Muscle of back (tissue), 11 donors: Measurements from ENCODE around the gene SDCBP2. TPM values are rescaled to one million over a fixed set of nuclear protein-coding genes. Genes with fewer than 3 reads are reported as not detected.
"Not testable (repeated sequence)": the region's sequence is repeated elsewhere in the genome, so short reads cannot be mapped to it uniquely, and the experiment has no call there.

ENCODE experiments used
- DNase-seq, 3 donors: peaks; one replicate each; pipeline versions ENCODE4 v3.0.0 to v3.0.0-alpha.2; 2013
- polyA plus RNA-seq, 10 donors: library from polyadenylated mRNA; unstranded; fragments of 120-200 nt; gene quantifications; one replicate each; pipeline ENCODE4 v1.2.1, GENCODE V29; 2013; ENCODE audit not compliant: insufficient read length in 10 of 10

The SDCBP2 gene
- polyA plus RNA-seq, 10 donors: 0.83 to 2.7 (median 1.8) TPM

DNA sequence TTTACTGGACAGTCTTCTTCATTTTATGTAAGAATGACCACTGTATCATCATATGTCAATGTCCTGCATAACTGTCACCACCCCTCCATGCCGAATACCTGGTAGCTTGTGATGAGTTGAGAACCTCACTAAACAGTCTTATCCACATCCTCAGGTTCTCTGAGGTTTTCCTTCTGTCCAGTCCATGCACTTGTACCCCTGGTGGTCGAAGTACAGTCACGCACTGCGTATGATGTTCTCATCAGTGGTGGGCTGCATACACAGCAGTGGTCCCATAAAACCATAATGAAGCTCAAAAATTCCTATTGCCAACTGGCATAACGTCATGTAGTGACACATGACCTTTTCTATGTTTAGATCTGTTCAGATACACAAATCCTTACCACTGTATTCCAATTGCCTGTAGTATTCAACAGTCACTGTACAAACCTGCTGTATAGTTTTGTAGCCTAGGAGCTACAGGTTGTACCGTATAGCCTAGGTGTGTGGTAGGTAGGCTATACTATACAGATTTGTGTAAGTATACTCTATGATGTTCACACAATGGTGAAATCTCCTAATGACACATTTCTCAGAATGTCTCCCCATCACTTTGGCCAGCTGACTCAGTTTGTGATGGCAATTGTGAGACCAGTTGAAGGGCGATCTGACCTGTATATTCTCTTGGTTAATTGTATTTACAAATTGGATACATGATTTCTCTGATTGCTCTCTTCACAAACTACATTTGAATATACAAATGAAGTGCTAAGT lies 31.3 kb upstream of the SDCBP2 start:
- DNase-seq: no peak

DNA sequence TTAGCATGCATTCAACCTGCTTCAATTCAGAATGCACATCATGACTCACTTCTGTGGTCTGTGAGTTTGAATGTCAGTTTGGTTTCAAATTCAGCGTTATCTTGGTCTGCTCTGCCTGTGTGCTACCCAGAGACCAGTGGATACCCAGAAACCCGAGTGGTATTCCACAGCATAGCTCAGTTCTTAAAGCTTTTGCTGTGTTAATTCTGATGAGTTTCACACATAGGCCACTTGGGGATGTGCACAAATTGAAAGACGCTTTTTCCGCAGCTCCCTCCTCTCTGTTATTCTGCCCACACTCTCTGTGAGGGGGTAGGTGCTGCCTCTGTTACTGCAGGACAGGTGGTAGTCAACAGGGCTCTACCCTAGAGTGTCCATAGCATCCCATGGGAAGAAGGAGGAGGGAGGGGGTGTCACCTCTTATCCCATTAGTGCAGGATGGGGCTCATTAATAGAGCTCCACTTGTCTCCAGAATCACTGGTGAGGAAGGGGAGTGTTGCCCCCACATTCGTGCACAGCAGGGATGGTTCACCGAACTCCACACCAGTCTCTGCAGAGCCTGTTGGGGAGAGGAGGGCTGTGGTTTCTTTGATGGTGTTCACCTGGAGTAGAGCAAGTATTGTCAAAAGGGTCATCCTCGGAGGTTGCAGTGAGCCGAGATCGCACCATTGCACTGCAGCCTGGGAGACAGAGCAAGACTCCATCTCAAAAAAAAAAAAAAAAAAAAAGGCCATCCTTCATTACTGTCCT lies 29.2 kb upstream of the SDCBP2 start:
- DNase-seq: no peak

DNA sequence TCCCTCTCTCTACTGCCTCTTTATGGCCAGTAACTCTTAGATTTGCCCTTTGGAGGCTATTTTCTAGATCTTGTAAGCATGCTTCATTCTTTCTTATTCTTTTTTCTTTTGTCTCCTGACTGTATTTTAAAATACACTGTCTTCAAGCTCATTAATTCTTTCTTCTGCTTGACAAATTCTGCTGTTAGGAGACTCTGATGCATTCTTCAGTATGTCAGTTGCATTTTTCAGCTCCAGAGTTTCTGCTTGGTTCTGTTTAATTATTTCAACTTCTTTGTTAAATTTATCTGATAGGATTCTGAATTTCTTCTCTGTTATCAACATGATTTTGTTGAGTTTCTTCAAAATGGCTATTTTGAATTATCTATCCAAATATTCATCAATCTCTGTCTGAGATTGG lies 25.0 kb upstream of the SDCBP2 start:
- no peak for DNase-seq

DNA sequence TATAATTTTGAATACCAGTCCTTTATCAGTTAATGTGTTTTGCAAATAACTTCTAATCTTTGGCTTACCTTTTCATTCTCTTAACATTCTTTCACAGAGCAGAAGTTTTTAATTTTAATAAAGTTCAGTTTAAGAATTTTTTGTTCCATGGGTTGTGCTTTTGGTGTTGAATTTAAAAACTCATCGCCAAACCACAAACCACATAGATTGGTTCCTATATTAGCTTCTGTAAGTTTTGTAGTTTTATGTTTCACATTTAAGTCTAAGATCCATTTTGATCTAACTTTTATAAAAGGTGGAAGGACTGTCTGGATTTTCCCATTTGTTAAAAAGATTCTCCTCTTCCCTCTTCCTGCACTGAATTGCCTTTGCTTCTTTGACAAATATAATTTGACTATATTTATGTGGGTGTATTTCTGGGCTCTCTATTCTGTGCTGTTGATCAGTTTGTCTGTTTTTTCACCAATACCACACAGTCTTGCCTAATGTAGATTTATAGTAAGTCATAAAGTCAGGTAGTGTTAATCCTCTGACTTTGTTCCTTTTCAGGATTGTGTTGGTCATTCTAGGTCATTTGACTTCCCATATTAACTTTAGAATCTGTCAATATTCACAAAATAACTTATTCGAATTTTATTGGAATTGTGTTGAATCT lies 17.5 kb upstream of the SDCBP2 start:
- no peak for DNase-seq

DNA sequence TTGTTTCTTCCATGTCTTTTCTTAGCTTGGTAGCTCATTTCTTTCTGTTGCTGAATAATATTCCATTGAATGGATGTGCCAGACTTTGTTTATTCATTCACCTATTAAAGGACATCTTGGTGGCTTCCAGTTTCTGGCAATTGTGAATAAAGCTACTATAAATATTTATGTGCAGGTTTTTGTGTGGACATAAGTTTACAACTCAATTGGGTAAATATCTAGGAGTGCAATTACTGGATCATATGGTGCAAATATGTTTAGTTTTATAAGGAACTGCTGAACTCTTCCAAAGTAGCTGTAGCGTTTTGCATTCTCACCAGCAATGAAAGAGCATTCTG lies 16.8 kb upstream of the SDCBP2 start:
- no peak for DNase-seq

DNA sequence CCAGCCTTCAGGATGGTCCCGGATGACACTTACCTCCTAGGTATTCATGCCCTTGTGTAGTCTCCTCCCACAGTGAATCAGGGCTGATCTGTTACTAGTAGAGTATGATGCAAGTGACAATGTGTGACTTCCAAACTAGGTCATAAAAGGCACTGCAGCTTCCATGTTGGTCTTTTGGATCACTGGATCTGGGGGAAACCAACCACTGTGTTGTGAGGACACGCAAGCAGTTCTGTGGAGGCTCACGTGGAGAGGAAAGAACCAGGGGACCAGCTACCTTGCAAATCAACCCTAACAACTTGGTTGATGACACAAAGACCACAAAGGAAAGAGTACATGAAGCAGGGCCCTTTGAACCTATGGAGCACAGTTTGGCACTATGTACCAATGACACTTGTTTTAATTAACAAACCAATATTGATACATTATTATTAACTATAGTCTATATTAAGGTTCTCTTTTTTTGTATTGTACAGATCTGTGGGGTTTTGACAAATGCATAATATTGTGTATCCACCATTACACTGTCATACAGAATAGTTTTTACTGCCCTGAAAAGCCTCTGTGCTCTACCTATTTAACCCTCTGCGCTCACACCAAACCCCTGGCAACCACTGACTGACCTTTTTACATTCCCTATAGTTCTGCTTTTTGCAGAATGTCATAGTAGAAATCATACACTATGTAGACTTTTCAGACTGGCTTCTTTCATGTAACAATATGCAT lies 16.3 kb upstream of the SDCBP2 start:
- no peak for DNase-seq

DNA sequence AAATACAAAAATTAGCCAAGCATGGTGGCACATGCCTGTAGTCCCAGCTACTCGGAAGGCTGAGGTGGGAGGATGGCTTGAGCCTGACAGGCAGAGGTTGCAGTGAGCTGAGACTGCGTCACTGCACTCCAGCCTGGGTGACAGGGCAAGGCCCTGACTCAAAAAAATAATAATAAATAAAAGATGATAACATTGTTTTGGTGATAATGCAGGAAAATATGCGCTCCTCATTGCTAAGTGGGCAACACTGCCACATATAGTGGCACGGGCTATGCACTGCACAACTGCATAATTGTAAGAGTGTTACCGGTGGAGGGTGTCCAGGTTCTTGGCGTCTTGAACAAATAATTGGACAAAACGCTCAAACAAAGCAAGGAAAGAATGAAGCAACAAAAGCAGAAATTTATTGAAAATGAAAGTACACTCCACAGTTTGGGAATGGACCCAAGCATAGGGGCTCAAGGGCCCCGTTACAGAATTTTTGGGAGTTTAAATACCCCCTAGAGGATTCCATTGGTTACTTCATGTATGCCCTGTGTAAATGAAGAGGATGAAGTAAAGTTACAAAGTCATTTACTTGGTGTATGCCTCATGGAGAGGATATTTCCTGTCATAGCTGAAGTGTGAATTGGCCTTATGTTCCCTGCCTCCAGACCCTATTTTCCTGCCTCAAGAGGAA lies 14.6 kb upstream of the SDCBP2 start:
- DNase-seq: not testable (repeated sequence)

DNA sequence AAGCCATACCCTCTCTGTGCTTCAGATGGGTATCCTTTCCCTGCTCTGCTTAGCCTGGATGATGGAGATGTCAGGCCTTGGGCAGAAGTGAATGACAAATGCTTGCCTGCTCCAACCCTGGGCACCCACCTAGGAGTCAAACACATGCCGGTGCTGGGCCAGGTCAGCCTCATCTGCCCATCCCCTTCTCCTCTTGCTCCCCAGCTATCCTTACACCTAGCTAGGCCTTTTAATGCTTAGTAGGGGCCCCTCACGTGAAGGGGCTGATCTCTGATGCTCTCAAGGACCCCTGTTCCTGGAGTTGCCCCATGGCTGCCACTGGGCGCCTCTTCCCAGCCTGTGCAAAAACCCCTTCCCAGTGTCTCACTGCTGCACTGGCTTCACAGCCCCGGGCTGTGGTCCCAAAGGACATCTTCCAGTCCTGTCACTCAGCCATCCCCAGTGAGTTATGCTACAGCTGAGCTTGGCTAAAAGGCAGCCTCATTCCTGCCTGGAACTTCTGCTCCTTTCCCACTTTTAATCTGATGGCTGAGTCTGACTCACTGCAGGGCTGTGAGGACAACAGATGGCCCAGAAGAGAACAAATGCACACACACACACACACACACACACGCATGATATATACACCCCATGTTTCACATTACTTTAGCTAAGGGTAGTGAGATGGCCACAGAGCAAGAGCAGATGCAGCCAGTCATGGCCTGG lies 12.8 kb upstream of the SDCBP2 start:
- no peak for DNase-seq

DNA sequence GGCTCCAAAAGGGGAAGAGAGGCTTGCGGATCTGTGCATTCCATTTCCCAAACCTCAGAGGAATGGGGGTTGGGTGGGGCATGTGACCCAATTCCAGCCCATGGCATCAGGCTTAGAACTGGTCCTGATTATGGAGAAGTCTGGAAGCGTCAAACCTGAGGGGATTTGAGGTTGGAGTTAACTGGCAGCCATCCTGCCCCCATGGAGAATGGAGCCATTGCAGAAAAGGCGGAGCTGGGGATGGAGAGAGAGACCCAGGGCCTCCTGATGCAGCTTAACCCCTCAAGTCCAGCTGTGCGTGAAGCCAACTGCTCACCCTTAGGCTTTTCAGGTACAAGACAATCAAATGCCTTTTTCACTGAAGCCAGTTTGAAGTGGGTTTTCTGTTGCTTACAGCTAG lies 9.9 kb upstream of the SDCBP2 start:
- no peak for DNase-seq

DNA sequence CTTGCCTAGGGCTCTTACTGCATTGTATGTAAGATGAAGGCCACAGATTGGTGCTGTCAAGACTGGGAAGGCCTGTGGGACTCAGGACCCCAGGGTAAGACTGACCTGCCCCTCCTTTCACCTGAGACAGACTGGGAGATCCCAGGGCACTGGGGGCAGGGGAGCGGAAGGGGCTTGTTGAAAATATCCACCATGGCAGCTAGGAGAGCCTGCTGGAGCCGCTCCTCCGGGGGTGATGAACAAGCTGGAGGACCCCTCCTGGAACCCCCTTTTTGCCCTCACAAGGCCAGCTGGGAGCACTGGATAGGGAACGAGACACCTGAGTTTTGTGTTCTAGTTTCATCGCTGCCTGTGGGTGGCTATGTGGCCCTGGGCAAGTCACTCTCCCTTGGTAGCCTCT lies 9.2 kb upstream of the SDCBP2 start:
- DNase-seq: no peak

DNA sequence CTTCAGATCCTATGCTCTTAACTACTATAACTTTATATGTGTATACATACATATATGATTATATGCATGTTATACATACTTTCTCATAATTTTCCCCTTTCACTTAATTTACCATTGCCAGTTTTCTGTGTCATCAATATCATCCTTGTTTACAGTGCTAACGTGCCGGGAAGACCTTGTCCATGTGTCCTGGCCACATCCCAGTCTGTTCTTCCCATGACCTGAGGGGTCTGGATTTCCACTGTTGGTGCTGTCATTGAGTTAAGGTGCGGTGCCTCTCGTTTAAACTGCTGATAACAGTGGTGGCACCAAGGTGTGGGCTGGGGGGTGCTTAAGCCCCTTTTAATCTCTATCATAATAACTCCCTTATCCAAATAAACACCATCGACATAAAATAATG lies 8.5 kb upstream of the SDCBP2 start:
- DNase-seq: no peak

DNA sequence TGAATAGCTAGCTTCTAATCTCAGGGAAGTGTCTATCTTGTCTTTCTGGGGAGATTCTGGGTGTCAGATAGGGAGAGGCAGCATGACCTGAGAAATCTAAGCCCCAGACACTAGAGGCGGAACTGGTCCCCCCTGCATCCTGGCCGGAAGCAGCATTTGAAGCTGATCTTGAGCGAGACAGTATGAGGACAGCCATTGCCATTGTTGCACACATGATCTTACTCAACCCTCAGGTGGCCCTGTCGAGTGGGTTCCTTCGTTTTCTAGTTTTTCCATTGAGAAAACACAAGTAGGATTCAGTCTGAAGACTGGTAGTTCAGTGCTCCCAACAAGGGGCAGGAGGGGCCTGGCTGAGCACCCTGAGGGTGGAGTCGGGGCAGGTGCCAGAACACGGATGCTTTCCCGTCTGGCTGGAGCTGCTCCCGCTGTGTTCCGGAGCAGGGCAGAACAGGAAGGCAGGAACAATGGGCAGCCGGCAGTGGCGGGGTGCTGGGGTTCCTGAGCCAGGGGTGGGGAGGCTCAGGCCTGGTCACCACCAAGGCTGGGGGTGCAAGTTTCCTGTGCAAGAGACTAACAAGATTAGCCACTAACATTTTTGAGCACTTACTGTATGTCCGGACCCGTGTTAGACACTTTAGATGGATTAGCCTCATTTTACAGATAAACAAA lies 7.9 kb upstream of the SDCBP2 start:
- peak in 1 of 3 donors; percentile 38 for DNase-seq

DNA sequence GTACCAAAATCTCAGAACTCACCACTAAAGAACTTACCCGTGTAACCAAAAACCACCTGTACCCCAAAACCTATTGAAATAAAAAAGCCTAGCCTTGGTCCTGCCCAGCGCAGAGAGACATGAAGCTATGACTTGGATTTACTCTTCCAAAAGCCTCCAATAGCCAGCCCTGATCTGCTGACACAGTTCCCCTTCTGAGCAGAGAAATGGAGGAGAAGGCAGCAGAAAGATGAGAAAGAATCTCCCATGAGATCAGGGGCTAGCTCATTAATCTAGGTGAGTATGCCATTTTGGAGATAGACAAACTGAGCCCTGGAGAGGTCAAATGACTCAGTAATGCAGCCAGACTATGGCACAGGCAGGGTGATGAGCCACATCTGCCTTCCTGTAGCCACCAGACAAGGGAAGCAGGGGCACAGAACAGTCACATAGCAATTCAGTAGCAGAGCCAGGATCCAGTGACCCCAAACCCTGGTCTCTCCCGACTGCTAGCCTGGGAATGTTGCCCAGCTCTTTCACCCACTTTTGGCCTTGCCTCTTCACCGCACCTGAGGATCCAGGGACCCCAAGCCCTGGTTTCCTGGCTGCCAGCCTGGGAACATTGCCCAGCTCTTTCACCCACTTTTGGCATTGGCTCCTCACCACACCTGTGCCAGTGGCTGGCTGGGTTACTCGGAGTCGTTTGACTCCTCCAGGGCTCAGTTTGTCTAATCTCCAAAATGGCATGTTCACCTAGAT lies 7.2 kb upstream of the SDCBP2 start:
- no peak for DNase-seq

DNA sequence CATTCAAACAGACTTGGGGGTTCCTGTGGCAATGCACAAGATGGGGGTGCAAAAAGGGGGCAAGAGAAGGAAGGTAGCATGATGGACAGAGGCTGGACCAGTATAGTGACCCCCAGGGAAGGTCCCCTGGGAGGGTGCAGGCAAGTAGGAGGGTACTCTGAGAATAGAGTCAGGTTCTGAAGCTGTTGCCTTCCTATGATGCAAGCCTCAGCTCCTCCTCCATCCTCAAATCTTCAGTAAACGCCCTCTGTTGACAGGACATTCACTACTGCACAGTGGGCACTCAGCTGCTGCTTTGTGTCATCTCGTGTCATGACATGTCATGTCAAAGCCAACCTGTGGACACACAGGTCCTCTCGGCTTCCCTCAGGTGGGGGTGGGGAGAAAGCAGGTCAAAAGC lies 5.8 kb upstream of the SDCBP2 start:
- no peak for DNase-seq

DNA sequence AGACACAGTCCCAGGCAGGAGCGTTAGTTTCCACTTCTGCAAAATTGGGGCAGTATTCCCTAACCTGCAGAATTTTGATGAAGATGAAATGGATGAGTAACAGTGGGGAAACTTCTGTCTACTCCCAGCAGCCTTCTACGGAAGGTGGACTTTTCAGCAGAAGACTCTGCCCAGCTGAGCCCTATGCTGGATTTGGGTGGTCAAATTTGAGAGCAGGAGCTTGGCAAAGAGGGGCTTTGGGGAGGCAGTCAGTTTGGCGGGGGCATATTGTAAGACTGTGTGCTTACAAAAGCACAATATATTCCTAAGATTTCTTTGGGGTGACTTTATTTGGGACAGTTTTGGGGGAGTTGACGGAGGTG lies 5.4 kb upstream of the SDCBP2 start:
- no peak for DNase-seq

DNA sequence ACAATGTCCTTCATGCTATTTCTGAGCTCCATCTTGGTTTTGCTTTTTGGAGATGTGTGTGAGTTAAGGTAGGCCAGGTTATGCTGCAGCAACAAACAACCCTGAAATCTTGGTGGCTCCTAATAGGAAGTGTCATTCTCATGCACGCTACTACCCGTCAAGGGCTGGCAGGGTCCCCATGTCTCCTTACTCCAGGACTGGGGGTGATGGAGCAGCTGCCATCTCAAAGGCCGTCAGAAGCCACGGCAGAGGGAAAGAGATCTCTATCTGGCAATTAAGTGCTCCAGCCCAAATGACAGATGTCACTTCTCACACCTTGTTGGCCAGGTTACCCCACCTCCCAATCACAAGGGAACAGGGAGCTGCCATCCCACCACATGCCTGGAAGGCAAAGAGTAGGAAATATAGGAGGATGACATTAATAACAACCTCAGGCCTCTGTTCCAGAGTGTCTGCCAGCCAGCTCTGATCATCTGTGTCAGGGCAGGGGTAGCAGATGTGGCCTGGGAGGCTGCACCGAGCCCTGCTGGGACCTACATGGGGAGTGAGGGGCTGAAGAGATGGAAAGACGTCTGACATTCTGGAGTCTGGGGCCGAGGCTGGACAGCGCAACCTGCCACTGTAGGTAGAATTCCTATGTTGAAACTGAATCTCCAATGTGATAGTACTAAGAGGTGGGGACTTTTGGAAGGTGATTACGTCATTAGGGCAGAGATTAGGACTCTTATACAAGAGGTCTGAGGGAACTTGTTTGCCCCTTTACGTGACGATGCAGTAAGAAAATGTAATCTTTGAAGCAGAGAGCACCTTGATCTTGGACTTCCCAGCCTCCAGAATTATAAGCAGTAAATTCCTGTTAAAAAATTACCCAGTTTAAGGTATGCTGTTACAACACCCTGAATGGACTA lies 4.8 kb upstream of the SDCBP2 start:
- no peak for DNase-seq

DNA sequence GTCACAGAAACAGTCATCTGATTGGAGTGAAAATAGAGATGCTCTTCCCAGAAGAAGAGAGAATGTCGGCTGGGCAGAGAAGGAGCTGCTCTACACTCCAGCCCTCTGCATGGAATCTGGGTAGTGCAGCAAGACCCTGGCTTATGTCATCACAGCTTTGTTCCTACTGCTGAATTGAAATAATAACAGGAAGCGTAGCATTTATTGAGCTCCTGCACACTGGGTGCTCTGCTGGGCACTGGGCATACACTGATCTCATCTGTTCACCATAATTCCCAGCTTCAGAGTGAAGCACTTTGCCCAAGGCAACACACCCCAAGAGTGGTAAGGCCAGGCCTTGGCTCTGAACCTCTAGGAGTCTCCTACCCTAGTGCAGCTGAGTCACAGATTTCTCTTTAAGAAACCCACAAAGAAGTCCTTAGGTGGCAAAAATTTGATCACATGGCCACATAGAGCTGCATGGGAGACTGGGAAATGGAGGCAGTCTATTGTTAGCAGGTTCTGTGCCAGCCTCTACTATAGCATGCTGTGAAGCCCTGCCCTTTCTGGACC lies 3.9 kb upstream of the SDCBP2 start:
- no peak for DNase-seq

DNA sequence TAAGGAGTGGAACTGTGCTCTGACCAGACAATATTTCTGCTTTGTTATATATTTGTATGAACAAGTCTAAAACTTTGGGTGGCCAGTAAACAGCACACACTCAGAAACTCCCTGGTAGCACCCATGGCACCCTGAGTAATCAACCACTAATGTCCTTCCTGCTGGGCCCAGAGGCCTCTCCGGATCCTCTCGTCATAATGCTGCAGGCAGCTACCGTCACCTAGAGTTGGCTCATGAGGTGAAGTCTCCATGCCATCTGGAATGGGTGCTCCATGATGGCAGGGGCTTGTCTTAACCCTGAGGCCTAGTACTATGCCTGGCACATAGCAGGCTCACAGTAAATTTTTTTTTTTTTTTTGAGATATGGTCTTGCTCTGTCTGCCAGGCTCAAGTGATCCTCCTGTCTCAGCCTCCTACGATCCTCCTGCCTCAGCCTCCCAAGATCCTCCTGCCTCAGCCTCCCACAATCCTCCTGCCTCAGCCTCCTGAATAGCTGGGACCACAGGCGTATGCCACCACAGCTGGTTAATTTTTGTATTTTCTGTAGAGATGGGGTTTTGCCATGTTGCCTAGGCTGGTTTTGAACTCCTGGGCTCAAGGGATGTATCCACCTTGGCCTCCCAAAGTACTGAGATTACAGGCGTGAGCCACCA lies 3.0 kb upstream of the SDCBP2 start:
- no peak for DNase-seq
